Measurements from ENCODE around the gene ITGB2.

Gene ITGB2

DNA sequence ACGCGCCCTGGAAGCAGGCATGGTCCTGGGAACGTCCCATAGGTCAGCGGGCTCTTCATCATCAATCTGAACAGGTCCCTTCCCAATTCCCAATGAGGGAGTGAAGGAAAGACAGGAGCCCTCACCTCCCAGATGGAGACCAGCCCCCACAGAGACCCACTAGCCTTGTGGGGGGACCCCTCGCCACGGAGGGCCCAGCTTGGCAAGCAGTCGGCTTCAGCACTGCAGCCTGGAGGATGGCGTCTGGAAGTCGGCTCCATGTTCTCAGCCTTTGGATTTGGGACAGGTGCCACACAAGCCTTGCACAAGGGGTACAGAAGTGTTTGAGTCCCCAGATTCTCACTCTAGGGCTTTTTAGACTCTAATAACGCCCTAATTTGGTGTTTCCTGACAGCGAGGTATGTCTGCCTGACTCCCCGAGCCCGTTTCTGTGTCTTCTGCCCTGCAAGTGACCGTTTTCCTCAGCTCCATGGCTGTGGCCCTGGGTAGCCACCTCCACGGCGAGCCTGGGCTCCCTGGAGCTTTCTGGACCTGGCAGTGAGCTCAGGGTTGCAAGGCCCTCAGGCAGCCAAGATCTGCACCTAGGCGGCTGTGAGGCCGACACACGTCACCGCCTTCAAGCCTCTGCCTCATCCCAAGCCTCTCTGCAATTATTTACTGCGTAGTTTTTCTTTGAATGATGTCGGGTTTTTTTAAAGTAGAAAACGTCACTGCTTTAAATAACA, 77.8 kb downstream of the ITGB2 start:
- no peak for DNase-seq

DNA sequence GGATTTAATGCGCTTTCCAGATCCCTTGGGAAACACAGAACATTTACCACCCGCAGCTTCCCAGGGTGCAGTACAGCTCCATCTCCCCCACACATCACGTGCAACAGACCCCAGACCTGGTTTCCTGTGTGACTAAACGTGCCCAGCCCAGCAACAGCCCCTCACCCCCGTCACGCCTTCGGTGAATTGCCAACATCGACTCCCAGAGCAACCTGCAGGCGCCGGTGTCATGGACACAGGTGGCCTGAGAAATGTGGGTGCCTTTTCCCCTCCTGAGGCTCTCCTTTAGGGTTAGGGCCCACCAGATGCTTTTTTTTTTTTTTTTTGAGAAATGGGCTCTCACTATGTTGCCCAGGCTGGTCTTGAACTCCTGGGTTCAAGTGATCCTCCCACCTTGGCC, 78.6 kb downstream of the ITGB2 start:
- no peak for DNase-seq

DNA sequence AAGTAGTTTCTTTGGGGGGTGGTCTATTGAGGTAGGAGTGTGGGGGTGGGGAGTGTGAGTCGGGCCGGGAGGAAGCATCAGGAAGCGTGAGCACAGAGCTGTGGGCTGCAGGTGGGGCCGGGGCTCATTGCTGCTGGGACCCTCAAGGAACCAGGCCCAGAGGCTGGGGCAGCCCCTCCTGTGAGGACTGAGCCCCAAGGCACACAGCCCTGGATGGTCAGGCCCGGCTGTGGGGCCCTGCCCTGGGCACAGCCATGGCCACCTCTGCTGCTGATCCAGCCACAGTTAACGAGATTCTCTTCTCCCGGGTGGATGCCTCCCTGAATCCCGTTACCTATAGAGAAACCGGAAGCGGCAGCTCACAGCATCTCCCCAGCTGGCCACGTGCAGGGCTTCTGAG, 79.9 kb downstream of the ITGB2 start:
- no peak for DNase-seq

DNA sequence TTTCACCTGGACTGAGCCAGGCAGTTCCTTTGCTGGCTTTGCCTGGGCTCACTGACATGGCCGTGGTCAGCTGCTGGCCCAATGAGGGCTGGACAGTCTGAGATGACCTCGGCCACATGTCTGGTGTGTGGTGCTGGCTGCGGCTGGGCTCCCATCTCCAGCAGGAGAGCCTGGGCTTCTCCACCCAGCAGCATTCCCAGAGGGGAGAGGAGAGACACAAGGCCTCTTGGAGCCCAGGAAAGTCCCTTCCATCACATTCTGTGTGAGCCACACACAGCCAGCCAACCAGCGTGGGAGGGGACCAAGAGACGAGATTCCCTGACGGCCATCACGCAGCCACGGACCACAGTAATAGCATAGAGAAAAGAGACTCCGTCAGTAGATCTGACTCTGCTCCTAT, 81.7 kb downstream of the ITGB2 start:
- no peak for DNase-seq

DNA sequence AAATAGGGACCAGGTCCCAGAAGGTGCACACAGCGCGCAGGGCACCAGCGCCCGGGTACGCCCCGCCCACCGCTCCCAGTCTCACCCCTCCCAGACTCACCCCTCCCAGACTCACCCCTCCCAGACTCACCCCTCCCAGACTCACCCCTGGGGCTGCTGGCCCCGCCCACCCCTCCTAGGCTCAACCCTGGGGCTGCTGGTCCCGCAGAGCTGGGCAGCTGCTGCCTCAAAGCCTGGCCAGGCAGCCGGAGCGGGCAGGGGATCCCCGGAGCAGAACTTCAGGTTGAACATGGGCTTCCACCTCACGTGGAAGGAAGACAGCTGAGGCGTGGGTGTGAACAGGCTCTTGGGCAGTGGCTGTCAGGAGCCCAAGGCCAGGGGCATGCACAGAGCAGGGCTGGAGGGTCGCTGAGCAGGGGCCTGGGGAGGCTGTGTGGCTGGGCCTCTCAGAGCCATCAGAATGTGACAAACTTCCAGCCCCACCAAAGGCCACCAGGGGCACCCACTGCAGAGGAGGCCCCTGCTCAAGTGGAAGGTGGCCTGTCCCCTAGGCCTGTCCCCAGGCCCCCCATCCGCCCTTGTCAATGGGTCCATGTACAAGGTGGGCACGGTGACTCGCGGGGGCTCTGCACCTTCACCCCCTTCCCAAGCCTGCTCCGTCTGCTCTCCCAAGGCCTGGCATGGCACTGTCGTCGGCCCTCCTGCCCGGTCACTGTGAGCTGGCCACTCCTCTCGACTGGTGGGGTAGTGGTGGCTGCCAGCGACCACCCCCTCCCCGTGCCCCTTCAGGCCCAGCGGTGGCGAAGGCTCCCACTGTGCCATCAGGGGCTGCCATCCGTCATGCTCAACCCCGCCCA, 82.4 kb downstream of the ITGB2 start:
- DNase-seq, result no peak

DNA sequence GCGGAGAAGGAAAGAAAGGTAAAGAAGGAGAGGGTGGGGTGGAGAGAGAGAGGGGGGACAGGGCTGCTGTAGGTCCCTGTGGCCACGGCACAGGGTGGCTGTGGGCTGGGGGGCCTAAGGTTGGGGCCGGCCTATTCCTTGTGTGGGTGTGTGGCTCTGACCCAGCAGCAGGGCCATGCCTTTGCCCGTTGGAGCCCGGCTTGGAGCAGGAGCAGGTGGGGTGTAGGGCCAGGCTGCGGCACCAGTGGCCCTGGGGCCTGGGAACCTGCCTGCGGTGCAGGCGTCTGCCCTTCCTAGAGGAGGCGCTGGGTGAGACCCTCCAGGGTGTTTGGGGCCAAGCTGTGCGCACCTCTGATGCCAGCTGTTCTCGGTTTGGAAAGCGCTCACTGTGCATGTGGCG, 83.2 kb downstream of the ITGB2 start:
- no peak for DNase-seq

DNA sequence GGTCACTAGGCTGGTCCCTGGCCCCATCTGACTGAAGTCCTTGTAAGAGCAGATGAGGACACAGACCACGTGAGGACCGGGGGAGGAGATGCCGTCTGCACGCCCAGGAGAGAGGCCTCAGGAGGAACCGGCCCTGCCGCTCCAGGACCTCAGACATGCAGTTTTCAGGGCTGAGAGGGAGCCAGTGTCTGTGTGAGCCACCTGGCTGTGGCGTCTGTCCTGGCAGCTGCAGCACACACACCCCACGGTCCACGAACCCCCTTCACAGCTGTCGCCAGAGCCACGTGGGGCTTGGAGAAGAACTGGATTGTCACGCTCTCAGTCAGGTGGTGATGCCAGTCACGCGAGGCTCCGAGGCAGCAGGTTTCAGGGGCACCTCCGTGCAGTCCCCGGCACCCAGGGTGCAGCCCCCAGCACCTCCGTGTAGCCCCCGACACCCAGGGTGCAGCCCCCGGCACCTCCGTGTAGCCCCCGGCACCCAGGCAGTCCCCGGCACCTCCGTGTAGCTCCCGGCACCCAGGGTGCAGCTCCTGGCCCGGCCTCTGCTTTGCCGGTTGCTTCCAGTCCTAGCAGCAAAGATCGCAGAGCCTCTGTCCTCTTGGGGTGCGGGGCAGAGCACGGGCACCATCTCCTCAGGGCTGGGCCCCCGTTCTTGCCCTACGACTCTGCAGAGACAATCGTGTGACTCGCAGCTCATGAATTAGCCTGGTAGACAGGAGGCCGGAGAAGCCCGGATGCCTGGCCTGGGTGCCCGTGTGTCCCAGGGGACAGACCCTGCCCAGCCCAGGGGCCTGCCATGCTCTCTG, 83.8 kb downstream of the ITGB2 start:
- peak; percentile 47 for DNase-seq

DNA sequence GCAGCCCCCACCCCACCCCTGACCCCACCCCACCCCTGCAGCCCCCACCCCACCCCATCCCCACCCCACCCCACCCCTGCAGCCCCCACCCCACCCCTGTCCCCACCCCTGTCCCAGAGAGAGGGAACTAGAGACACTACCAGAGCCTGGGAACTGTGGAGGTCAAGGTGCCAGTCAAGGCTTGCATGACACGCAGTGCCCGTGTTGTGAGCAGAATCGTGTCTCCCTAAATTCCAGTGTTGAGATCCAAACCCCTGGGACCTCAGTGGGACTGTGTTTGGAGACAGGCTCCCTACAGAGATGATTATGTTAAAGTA, 84.4 kb downstream of the ITGB2 start:
- no peak for DNase-seq

Data from MV-4-11 (cell line).